GM19035 (cell line): ENCODE results near the gene NTHL1.

Experiments used
- ATAC-seq: cut with Tn5 transposase; IDR thresholded peaks from one replicate; pipeline ENCODE4 v1.9.1; 2021; ENCODE audit not compliant: unreplicated experiment

The NTHL1 gene

DNA sequence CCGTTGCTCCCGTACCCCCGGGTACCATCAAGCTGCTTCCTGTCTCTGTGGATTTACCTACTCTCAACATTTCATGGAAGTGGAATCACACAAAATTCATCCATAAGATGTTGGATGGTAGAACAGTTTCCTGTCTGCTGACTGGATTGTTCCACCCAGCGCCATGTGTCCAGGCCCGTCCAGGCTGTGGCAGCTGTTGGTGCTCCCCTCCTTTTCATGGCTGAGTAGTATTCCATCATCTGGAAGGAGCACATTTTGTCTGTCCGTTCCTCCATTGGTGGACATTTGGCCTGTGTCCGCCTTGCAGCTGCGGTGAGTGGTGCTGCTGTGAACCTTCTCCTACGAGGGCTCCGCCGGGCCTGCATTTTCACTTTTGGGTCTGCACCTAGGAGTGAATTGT lies 18.5 kb upstream of the NTHL1 start:
- no peak for ATAC-seq

DNA sequence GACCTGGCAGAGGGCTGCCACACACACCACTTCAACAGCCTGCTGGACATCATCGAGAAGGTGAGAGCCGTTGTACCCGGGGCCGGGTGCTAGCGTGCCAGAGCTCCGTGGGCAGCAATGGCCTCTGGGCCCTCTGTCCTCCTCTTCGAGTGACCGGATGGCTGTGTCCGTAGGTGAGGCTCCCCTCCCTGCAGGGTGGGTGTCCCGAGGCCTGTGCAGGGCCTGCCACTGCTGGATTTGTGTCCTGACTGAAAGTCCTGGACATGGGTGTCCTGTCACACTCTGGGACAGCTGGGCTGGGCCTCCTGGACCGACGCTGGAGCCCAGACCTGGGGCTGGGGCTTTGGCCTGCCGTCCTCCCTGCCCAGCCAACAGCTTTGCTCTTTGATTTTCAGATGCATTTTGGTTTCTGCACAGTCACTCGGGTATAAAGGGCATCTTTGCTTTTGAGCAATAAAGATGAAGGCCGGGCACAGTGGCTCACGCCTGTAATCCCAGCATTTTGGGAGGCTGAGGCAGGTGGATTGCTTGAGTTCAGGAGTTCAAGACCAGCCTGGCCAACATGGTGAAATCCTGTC lies 16.8 kb upstream of the NTHL1 start:
- no peak for ATAC-seq

DNA sequence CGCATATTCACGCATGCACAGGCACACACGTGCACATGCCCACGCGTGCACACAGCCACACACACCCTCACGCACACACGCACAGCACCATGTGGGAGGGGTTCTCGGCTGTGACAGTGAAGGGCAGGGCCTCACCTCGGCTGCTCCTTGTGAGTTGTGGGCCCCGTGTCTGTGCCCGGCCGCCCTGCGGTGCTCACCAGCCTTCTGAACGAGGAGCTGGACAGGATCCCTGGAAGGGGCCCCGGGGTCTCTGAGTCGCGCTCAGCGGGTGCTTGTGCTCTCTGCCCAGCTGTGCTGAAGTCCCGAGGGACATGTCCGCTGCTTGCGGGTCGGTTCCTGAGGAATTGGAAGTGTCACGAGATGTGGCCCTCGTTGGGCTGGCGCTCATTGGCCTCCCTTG lies 16.2 kb upstream of the NTHL1 start:
- ATAC-seq = no peak

DNA sequence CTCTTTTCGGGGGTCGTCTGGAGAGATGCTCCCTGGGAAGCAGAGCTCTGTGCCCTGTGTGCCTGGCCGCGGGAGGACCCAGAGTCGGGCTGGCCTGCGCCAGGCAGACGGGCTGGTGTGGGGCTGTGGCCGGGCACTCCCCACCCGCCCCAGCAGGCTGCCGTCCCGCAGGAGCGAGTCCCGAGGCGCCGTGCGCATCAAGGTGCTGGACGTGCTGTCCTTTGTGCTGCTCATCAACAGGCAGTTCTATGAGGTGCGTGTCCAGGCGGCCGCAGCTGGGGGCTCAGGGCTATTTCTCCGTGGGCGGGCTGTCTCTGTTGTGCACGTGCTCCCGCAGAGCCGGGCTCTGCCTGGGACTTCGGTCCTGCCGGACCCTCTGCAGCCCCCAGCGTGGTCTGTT lies 15.2 kb upstream of the NTHL1 start:
- no peak for ATAC-seq

DNA sequence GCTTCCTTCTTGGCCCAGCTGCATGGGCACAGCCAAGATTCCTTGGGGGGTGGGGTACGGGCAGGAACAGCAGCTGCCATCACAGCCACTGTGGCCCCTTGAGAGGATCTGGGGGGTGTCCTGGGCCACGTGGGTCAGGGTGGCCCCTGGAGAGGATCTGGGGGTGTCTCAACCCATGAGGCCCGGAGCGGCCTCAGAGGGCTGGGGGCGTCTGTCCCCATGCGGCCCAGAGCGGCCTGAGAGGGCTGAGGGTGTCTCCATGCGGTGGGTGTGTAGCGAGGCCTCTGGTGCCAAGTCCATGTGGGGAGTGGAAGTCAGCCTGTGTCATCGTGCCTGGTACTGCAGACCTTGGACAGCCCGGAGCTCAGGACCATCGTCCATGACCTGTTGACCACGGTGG lies 13.9 kb upstream of the NTHL1 start:
- ATAC-seq = no peak

DNA sequence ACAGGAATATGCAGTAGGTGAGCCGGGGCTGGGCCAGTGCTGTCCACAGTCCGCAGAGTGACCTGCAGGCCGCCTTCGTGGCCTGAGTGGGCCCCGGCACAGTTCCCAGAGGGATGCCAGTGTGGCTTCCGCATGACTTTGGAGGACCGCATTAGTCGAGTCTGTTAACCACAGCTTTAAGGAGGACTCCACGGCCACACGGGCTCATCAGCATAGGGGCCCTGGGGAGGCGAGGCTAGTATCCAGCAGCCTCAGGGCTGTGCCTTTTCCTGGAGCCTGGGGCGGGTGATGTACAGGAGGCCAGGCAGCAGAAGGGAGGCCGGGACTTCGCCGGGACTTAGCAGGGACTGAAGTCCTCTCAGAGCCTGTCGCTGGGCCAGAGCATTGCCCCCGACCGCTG lies 13.4 kb upstream of the NTHL1 start:
- no peak for ATAC-seq

DNA sequence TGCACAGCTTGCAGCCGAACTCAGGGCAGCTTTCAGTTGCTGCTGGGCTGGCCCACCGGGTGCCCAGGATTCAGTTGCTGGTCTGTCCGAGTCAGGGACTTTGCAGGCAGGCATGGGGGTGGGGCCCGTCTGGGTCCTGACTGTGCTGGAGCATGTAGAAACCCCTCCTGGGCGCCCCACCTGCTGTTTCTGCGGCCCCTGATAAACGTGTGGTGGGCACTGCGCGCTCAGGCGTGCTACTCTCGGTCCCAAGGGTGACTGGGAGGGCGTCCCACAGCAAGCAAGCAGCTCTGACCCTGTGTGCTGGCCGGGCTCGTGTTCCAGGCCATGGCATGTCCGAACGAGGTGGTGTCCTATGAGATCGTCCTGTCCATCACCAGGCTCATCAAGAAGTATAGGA lies 12.7 kb upstream of the NTHL1 start:
- ATAC-seq = no peak

DNA sequence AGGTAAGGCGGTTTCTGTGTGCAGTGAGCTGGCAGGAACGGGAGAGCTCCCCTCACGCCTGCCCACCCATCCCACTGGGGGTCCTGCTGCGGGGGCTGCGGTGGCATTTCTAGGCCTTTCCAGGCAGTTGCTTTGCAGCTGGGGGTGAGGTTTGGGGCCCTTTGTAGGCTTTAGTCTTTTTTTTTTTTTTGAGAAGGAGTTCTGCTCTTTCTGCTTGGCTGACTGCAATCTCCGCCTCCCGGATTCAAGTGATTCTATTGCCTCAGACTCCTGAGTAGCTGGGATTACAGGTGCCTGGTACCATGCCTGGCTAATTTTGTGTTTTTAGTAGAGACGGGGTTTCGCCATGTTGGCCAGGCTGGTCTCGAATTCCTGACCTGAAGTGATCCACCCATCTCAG lies 11.2 kb upstream of the NTHL1 start:
- ATAC-seq = no peak

DNA sequence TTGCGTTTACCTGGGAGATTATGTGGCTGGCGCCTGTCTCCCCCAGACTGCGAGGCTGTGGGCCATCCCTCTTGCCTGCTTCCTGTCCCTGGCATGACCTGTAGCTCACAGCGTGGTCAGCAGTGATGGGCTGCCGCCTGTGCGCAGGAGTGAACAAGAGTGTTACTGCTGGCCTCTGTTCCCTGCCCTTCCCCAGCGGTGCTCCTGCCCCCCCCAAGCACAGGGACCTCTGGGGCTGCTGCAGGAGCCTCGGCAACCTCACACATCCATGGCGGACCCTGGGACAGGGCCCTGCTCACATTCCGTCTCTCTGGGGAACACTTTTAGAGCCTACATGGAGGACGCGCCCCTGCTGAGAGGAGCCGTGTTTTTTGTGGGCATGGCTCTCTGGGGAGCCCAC lies 10.8 kb upstream of the NTHL1 start:
- no peak for ATAC-seq

DNA sequence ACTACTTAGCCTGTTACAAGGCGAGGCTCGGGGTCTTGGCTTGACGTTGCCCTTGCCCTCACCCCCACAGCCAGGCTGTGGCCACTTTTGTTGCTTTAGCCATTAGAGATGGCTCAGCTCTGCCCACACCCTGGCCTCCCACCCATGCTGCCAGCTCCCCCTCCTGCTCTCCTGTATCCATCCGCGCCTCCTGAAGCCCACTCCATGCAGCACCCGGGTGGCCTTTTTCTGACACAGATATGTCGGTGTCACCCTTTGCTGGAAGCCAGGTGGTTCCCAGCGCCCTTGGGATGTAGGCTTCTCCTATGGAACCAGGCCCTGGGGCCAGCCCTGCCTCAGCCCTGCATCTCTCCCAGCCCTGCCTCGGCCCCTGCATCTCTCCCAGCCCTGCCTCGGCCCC lies 9.8 kb upstream of the NTHL1 start:
- no peak for ATAC-seq

DNA sequence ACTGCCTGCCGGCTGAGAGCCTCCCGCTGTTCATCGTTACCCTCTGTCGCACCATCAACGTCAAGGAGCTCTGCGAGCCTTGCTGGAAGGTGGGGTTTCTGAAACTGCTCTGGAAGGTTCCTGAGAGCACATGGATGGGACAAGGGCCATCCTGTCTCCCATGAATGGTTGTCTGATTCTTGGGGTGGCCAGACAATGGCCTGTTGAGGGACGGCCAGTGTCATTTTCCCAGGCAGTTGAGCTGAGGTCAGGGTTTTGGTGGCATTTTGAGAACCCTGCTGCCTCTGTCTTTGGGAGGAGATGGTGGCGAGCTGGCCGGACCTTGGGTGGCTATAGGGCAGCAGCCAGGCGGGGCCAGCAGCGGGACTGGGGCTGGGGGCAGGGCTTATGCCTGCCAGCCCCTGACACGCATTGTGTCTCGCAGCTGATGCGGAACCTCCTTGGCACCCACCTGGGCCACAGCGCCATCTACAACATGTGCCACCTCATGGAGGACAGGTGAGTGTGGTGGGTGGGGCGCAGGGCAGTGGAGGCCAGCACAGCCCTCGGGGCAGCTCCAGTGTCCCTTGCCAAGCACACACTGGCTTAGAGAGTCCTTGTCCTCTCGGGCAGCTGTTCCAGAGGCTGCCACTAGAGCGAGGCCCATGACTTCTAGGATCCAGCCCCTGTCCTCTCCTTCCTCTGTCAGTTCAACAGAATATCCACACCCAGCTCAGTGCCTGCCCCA lies 9.2 kb upstream of the NTHL1 start:
- no peak for ATAC-seq

DNA sequence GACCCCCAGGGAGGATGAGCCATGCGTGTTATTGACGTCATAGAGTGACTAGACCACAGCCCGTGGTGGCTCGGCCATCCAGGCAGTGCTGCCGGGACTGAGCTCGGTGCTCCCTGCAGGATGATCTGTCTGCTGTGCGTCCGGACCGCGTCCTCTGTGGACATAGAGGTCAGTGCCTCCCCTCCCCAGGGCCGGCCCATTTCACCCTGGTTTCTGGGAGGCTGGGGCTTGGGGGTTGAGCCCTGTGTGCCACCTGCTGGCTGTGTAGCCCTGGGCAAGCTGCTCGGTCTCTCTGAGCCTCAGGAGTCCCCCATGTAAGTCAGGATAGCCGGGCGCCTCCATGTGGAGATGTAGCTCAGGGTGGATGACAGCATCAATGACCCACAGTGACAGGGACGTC lies 8.4 kb upstream of the NTHL1 start:
- ATAC-seq = no peak

DNA sequence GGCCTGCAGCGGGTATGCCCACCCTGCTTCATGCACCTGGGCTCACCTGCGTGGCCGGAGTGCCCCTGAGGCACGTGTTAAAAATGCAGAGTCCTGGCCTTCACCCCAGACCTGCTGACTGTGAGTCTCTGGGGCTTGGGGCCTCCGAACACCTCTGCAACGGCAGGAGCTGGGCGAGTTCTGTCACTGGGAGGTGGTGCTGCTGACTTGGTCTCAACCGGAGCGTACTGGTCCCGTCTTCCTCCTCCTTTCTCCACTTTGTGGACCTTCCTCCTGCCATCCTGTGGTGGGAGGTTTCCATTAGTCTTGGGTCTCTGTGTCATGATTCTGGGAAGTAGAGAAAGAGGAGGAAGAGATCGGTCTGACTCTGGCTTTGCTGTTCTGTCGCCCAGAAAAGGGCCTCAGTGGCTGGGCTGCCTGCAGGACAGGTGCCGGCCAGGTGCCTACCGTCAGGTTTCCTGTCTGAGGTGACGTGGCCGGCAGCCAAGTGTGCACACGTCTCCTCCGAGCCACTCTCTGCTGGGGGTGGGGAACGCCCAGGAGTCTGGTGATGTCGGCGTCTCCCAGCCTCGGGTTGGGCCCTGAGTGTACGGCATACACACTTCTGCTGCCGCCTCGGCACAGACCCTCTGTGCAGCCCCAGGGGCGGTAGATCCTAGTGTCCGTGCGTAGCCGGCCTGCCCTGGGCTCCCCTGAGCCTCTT lies 7.1 kb upstream of the NTHL1 start:
- no peak for ATAC-seq

DNA sequence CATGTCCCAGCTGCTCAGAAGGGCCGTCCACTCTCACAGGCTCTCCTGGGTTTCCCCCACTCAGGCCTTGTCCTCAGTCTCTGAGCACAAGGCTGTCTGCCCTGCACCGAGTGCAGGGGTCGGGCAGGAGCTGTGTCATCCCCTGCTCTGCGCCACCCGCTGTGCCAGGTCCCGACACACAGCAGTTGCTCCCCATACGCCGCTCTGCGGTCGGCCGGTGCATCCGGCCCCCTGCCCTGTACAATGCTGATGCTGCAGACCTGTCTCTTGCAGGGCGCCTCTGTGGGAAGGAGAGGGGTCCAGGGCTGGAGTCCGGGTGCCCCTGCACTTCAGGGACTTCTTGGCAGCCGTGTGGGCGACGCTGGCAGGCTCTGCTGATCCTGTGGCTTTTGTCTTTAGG lies 6.3 kb upstream of the NTHL1 start:
- ATAC-seq = no peak

DNA sequence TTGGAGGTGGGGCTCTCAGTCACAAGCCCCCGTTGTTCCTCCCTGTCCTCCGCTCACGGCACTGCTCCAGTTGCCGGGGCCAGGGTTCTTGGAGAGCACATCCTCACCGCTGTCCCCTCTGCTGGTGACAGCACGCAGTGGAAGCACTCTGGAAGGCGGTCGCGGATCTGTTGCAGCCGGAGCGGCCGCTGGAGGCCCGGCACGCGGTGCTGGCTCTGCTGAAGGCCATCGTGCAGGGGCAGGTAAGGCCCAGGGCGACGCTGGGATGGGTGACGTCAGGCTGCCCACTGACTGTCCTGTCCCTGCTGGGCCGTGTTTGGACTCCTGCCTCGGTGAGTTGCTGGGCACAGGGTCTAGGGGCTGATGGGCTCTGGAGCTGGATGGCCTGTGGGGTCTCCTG lies 5.6 kb upstream of the NTHL1 start:
- no peak for ATAC-seq

DNA sequence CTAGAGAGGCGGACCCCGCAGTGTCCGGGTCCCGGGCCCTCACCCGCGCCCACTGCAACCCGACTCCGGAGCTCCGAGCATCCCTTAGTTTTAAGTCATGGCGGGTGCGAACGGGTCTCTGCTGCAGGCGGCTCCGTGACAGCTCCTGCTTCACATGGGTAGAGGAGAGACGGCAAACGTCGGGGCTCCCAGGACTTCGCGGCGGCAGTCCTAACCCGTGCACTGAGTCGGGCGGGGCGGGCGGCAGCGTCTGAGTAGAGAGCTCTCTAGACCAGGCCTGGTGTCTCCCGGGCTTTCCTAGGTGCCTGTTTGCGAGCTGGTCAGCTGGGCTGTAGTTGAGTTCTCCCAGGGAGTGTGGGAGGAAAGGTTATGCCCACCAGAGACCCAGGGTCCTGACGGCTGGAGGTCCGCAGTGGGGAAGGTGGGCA lies 496 bp upstream of the NTHL1 start:
- no peak for ATAC-seq

DNA sequence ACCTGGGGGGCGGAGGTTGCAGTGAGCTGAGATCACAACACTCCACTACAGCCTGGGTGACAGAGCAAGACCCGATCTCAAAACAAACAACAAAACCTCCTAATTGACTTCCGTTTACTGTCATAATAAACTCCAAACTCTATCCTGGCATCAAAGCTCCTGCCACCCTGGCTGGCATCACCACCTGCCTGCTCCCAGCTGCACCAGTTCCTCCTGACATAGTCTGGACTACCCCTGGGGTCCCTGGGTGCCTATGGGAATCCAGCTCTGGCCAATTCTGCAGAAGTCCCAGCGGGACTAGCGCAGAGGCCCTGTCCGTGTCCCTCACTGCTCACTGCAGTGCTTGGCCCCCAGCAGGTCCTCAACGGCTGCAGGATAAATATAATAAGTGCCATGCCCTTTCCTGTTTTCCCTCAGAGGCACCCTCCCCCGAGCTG lies 723 bp downstream of the NTHL1 start:
- ATAC-seq = no peak

DNA sequence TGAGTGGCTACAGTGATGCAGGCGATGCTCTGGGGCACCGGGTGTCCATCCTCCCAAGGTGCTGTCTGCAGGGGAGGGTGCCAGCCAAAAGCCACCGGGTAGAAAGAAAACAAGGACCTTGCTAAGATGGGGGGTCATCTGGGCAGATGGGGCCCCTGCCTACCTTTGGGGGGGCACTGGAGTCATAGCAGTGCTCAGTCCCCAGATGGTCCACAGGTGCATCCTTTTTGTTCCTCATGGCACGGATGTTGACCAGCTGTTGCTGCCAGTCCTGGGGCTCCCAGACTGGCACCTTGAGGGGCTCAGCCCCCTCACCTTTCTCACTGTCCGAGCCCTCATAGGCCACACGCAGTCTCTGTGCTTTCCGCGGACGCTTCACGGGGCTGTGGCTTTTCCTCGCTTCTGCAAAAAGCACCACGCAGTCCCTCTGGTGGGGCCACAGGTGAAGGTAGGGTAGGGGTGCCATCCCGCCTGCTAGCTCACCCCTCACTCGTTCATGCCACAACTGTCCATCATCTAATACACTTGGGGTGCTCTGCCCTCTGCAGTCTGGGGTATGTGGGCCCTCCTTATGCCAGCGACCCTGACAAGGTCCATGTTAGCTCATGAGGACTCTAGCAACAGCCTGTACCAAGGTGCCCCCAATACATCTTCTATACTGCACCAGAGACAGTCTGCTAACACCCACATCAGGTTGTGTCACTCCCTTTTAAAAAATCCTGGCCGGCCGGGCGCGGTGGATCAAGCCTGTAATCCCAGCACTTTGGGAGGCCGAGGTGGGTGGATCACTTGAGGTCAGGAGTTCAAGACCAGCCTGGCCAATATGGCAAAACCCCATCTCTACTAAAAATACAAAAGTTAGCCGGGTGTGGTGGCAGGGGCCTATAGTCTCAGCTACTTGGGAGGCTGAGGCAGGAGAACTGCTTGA lies 1.4 kb downstream of the NTHL1 start:
- ATAC-seq = no peak

DNA sequence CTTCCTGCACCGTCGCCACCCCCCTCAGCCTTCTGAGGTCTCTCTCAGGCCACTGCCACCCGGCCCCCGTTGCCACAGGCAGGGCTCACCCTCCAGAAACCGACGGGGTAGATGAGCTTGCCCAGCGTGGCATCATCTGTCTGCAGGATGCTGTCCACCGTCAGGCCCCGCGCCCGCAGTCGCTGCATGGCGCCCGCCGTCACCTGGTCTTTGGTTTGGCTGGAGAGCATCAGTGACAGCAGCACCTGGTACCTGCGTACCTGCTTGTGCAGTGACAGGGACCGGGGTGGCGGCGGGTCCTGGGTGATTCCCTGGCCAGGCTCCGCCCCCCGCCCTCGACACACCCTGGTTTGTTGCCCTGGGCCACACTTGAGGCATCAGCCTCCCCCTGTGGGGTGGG lies 3.1 kb downstream of the NTHL1 start:
- ATAC-seq = no peak

DNA sequence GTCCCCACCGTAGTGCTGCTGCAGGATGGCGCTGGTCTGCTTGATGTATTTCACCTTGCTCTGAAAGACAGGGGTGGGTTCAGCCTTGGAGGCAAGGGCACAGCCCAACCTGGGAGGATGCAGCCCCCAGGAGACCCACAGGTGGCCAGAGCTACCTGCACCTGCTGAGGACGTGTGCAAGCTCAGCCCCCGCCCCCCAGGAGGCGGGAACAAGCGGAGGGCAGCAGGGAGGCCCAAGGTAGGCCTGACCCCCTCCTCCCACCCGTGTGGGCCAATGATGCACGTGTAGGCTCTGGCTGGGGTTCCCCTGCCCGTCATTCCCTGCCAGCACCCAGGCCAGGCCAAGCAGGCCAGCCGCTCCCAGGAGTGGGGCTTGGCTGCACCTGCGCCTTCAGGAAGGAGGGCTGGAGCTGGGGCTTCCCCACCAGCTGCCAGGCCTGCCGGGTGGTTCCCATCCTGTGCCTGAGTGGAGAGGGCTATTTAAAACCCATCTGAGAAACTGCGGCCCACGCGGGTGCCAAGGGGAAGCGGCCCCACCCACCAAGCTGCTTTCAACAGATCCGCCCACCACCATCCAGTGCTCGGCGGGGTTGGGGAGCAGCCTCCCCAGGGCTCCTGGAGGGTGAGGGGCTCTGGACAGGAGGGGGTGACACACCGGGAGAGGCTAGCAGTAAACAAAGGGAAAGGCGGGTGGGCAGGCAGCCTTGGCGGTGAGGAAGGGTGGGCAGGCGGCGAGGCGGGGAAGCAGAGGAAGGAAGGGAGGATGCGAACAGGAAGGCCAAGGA lies 3.8 kb downstream of the NTHL1 start:
- ATAC-seq = no peak
